SK-N-SH (cell line): ENCODE results near the gene STX2.

Experiments used
- ELF1 ChIP-seq: IDR thresholded peaks from 2 replicates; pipeline ENCODE4 v1.4.0; 2012
- EZH2phosphoT487 ChIP-seq: fragments of 200-600 bp; sonication (generic); IDR thresholded peaks from 2 replicates; pipeline ENCODE4 v1.6.1; 2017; ENCODE audit warnings: low read depth, mixed run types, mild to moderate bottlenecking, antibody characterized with exemption, moderate library complexity, borderline replicate concordance
- POLR2AphosphoS5 ChIP-seq: IDR thresholded peaks from 2 replicates; pipeline ENCODE4 v1.6.1; 2012; ENCODE audit warnings: low read depth, low read length
- SIN3A ChIP-seq: IDR thresholded peaks from 2 replicates; pipeline ENCODE4 v1.6.1; 2012; ENCODE audit warnings: low read depth, mild to moderate bottlenecking, low read length, moderate library complexity, borderline replicate concordance
- TCF12 ChIP-seq: IDR thresholded peaks from 2 replicates; pipeline ENCODE4 v1.4.0; 2012
- USF2 ChIP-seq: fragments of 150-350 bp; IDR thresholded peaks from 2 replicates; pipeline ENCODE4 v1.6.1; 2017; ENCODE audit warnings: antibody characterized with exemption, low read length, low read depth, borderline replicate concordance
- TF ChIP-seq, protein P1 (sequence below): fragments of 200-600 bp; sonication (generic); IDR thresholded peaks from 2 replicates; pipeline ENCODE4 v1.6.1; 2017; ENCODE audit warnings: antibody characterized with exemption, mild to moderate bottlenecking, moderate library complexity
- TF ChIP-seq, protein P2 (sequence below): IDR thresholded peaks from 2 replicates; pipeline ENCODE4 v1.6.1; 2012; ENCODE audit warnings: mild to moderate bottlenecking, low read depth, low read length, moderate library complexity

GRCh38 chr12:130743176-130743575, 95.9 kb downstream of the STX2 start:
- no peak for TF ChIP-seq SIN3A
- no peak for TF ChIP-seq POLR2AphosphoS5
- TF ChIP-seq, protein P1, sequence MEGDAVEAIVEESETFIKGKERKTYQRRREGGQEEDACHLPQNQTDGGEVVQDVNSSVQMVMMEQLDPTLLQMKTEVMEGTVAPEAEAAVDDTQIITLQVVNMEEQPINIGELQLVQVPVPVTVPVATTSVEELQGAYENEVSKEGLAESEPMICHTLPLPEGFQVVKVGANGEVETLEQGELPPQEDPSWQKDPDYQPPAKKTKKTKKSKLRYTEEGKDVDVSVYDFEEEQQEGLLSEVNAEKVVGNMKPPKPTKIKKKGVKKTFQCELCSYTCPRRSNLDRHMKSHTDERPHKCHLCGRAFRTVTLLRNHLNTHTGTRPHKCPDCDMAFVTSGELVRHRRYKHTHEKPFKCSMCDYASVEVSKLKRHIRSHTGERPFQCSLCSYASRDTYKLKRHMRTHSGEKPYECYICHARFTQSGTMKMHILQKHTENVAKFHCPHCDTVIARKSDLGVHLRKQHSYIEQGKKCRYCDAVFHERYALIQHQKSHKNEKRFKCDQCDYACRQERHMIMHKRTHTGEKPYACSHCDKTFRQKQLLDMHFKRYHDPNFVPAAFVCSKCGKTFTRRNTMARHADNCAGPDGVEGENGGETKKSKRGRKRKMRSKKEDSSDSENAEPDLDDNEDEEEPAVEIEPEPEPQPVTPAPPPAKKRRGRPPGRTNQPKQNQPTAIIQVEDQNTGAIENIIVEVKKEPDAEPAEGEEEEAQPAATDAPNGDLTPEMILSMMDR, result no peak
- TF ChIP-seq, protein P2, sequence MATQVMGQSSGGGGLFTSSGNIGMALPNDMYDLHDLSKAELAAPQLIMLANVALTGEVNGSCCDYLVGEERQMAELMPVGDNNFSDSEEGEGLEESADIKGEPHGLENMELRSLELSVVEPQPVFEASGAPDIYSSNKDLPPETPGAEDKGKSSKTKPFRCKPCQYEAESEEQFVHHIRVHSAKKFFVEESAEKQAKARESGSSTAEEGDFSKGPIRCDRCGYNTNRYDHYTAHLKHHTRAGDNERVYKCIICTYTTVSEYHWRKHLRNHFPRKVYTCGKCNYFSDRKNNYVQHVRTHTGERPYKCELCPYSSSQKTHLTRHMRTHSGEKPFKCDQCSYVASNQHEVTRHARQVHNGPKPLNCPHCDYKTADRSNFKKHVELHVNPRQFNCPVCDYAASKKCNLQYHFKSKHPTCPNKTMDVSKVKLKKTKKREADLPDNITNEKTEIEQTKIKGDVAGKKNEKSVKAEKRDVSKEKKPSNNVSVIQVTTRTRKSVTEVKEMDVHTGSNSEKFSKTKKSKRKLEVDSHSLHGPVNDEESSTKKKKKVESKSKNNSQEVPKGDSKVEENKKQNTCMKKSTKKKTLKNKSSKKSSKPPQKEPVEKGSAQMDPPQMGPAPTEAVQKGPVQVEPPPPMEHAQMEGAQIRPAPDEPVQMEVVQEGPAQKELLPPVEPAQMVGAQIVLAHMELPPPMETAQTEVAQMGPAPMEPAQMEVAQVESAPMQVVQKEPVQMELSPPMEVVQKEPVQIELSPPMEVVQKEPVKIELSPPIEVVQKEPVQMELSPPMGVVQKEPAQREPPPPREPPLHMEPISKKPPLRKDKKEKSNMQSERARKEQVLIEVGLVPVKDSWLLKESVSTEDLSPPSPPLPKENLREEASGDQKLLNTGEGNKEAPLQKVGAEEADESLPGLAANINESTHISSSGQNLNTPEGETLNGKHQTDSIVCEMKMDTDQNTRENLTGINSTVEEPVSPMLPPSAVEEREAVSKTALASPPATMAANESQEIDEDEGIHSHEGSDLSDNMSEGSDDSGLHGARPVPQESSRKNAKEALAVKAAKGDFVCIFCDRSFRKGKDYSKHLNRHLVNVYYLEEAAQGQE, result no peak
- no peak for TF ChIP-seq ELF1
- TF ChIP-seq USF2, result no peak
- TF ChIP-seq TCF12, result no peak
- TF ChIP-seq EZH2phosphoT487, result no peak
